Effector memory CD4-positive, alpha-beta T cell (primary cell): ENCODE measurements around the gene TMPRSS7.
"Not testable (repeated sequence)": the region's sequence is repeated elsewhere in the genome, so short reads cannot be mapped to it uniquely, and the experiment has no call there.

ENCODE experiments used
- DNase-seq, 3 donors: peaks; one replicate each; pipeline ENCODE4 v3.0.0-alpha.2; 2020
- H3K27ac ChIP-seq: 2 replicates; pipeline ENCODE4 v1.7.0; 2013; ENCODE audit warnings: mild to moderate bottlenecking, low read length, moderate library complexity; ENCODE audit not compliant: insufficient read depth, poor library complexity, severe bottlenecking
- H3K27me3 ChIP-seq: replicated peaks from 2 replicates; pipeline ENCODE4 v1.7.0; 2013; ENCODE audit warnings: mild to moderate bottlenecking, low read length; ENCODE audit not compliant: insufficient read depth, control insufficient read depth, poor library complexity, severe bottlenecking
- H3K36me3 ChIP-seq: 2 replicates; pipeline ENCODE4 v1.7.0; 2013; ENCODE audit warnings: mild to moderate bottlenecking, low read length, moderate library complexity; ENCODE audit not compliant: control insufficient read depth, insufficient read depth
- H3K4me1 ChIP-seq: 2 replicates; pipeline ENCODE4 v1.7.0; 2013; ENCODE audit warnings: low read length, mild to moderate bottlenecking; ENCODE audit not compliant: control insufficient read depth, insufficient read depth, poor library complexity, severe bottlenecking
- H3K4me3 ChIP-seq: 2 replicates; pipeline ENCODE4 v1.7.0; 2013; ENCODE audit warnings: low read length, low read depth, mild to moderate bottlenecking; ENCODE audit not compliant: insufficient read depth, poor library complexity, severe bottlenecking
- H3K9me3 ChIP-seq: 2 replicates; pipeline ENCODE4 v1.7.0; 2013; ENCODE audit warnings: mild to moderate bottlenecking, low read length, moderate library complexity; ENCODE audit not compliant: control insufficient read depth

Gene TMPRSS7

GRCh38 chr3:112053229-112053628, 18.7 kb downstream of the TMPRSS7 start:
- no peak overlapping the region for H3K27ac ChIP-seq
- H3K9me3 ChIP-seq: no peaks in the 10 kb centered on the region
- no peaks in the 10 kb centered on the region for H3K36me3 ChIP-seq
- H3K4me3 ChIP-seq: no peak overlapping the region
- H3K27me3 ChIP-seq: no peaks in the 10 kb centered on the region
- no peak for DNase-seq
- H3K4me1 ChIP-seq: no peaks in the 10 kb centered on the region

GRCh38 chr3:112056451-112056929, 22.0 kb downstream of the TMPRSS7 start:
- Histone ChIP-seq H3K4me1 (no peaks in the 10 kb centered on the region), H3K4me3 (no peak overlapping the region), H3K36me3 (no peaks in the 10 kb centered on the region), H3K27me3 (no peaks in the 10 kb centered on the region), H3K9me3 (no peaks in the 10 kb centered on the region), H3K27ac (no peak overlapping the region)
- no peak for DNase-seq

- Histone ChIP-seq H3K4me3 (no peak overlapping the region), H3K4me1 (no peaks in the 10 kb centered on the region)
These were observed 25.0 kb downstream of the TMPRSS7 start for GRCh38 chr3:112059497-112059896.

DNA sequence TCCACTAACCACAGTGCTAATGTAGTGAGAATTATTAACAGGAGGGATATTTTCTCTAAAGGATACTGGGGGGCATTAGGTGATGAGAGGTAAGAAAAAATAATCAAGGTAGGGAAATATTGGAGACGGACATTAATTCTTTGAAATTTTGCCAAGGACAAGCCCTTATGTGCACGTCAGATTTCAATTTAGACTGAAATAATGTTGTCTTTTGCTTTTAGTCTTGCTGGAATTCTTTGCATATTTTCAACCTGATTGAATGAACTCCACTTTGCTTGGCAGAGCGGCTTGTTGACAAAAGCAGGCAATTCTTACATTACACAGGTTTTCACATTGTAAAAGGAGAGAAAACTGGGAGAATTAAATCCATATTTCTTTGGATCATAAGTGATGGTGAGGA, 26.6 kb downstream of the TMPRSS7 start:
- H3K27ac ChIP-seq: no peak overlapping the region
- no peaks in the 10 kb centered on the region for H3K36me3 ChIP-seq
- H3K4me3 ChIP-seq: no peak overlapping the region
- no peaks in the 10 kb centered on the region for H3K4me1 ChIP-seq
- H3K27me3 ChIP-seq: no peaks in the 10 kb centered on the region
- DNase-seq: no peak
- H3K9me3 ChIP-seq: no peaks in the 10 kb centered on the region

More at GRCh38 chr3:112059497-112059896, 25.0 kb downstream of the TMPRSS7 start:
- DNase-seq: no peak
- Histone ChIP-seq H3K27ac (no peak overlapping the region), H3K9me3 (no peaks in the 10 kb centered on the region), H3K27me3 (no peaks in the 10 kb centered on the region), H3K36me3 (no peaks in the 10 kb centered on the region)

DNA sequence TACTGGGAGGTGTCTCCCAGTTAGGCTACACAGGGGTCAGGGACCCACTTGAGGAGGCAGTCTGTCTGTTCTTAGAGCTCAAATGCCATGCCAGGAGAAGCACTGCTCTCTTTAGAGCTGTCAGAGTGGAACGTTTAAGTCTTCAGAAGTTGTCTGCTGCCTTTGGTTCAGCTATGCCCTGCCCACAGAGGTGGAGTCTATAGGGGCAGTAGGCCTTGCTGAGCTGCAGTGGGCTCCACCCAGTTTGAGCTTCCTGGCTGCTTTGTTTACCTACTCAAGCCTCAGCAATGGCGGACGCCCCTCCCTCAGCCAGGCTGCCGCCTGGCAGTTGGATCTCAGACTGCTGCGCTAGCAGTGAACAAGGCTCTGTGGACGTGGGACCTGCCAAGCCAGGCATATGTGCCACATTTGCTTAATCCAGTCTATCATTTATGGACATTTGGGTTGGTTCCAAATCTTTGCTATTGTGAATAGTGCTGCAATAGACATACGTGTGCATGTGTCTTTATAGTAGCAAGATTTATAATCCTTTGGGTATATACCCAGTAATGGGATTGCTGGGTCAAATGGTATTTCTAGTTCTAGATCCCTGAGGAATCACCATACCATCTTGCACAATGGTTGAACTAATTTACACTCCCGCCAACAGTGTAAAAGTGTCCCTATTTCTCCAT, 38.0 kb downstream of the TMPRSS7 start:
- H3K27ac ChIP-seq: peak overlapping the region; percentile 45
- peak overlapping the region; percentile 29 for H3K4me3 ChIP-seq
- H3K9me3 ChIP-seq, H3K4me1 ChIP-seq, H3K36me3 ChIP-seq, H3K27me3 ChIP-seq: not testable (repeated sequence)
- peak; percentile 26 to 62 (median 54) for DNase-seq

DNA sequence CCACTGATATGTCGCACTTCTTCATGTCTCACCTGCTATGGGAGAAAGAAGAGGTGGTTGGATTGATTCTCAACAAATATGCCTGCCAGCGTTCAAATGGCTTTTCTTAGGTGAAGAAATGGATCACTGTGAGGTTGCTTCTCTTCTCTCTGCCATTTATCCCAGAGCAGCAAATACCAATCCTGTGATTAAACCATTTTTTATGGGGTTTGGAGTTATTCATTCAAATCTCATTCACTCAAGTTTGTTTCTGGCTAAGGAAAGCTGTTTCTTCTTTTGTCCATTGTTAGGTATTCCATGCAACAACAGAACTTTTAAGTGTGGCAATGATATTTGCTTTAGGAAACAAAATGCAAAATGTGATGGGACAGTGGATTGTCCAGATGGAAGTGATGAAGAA, 39.5 kb downstream of the TMPRSS7 start:
- H3K27me3 ChIP-seq: no peaks in the 10 kb centered on the region
- H3K9me3 ChIP-seq: no peaks in the 10 kb centered on the region
- H3K27ac ChIP-seq: no peak overlapping the region
- H3K4me1 ChIP-seq: peaks cover 6% of the 10 kb centered on the region
- no peak for DNase-seq
- no peaks in the 10 kb centered on the region for H3K36me3 ChIP-seq
- H3K4me3 ChIP-seq: no peak overlapping the region

DNA sequence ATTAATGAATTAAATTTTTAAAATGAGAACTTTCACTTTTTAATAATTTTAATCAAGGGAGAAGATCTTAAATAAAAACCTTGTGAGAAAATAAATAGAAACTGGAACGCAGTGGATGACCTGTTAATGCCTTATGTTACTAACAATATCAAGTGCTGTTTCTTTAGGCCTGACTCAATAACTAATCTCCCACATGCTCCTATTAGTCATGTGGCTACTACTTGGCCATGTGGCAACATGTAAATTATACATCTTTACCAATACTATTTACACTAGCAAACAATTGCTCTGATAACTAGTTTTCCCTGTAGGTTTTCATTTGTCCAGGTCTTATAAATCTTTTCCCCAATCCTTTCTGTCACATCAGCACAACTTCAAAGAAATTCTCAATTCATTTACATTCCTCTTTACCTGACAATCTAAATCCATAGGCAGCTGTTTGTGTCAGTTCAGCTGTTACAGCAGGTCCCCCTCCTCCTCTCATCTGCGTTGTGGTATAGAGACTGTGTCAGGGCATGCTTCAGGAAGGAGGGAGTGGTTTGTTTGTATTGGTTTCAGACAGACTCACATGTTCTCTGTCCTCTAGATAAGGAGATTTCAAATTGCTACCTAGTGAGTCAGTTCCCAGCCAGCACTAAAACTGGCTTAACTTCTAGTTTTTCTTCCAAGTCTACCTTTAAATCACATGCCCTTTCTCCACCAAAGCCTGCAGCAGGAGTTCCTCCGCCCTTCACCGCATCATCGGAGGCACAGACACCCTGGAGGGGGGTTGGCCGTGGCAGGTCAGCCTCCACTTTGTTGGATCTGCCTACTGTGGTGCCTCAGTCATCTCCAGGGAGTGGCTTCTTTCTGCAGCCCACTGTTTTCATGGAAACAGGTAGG, 40.3 kb downstream of the TMPRSS7 start:
- no peaks in the 10 kb centered on the region for H3K27me3 ChIP-seq
- no peaks in the 10 kb centered on the region for H3K36me3 ChIP-seq
- H3K9me3 ChIP-seq: no peaks in the 10 kb centered on the region
- DNase-seq: peak in 2 of 3 donors; percentile 8 to 12
- H3K4me3 ChIP-seq: no peak overlapping the region
- peaks cover 6% of the 10 kb centered on the region for H3K4me1 ChIP-seq
- peak overlapping the region; percentile 42 for H3K27ac ChIP-seq

- no peaks in the 10 kb centered on the region for H3K27me3 ChIP-seq
- no peak for DNase-seq
- no peak overlapping the region for H3K27ac ChIP-seq
- no peaks in the 10 kb centered on the region for H3K9me3 ChIP-seq
- H3K4me3 ChIP-seq: no peak overlapping the region
- H3K4me1 ChIP-seq: peaks cover 6% of the 10 kb centered on the region
- no peaks in the 10 kb centered on the region for H3K36me3 ChIP-seq
These were observed 43.9 kb downstream of the TMPRSS7 start for GRCh38 chr3:112078125-112079083.

- H3K36me3 ChIP-seq: no peaks in the 10 kb centered on the region
- no peak for DNase-seq
- H3K9me3 ChIP-seq: no peaks in the 10 kb centered on the region
- peaks cover 13% of the 10 kb centered on the region for H3K4me1 ChIP-seq
- H3K4me3 ChIP-seq: no peak overlapping the region
- no peaks in the 10 kb centered on the region for H3K27me3 ChIP-seq
- no peak overlapping the region for H3K27ac ChIP-seq
These were observed 48.7 kb downstream of the TMPRSS7 start for GRCh38 chr3:112083239-112083638.
